ENCODE data around the gene TMEM100.

DNA sequence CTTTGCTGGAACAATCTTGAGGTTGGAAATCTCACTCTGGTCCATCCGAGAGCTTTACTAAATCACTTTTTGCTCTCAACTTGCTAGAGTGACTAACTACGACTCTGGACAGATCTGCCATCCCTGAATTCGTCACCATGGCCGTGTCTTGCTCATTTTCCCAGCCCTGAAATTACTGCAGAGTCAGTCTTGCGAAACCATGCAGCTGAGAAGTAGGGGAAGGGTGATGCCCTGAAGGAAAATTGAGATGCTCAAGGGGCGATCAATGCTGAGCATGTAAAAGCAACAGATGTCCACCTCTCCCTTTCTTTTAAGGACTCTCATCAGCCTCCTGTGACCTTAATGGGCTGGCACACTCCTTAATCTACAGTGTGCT lies 46.9 kb upstream of the TMEM100 start:
- TF ChIP-seq ZNF384 (IDR thresholded peaks at IDR 0.05) (no peak), FOXM1 (IDR thresholded peaks at IDR 0.05; ENCODE audit: borderline replicate concordance) (no peak), CTBP1 (IDR thresholded peaks at IDR 0.05; ENCODE audit: borderline replicate concordance) (no peak), TARDBP (IDR thresholded peaks at IDR 0.05) (no peak), HDGF (IDR thresholded peaks at IDR 0.05; ENCODE audit: borderline replicate concordance) (no peak), SUZ12 (IDR thresholded peaks at IDR 0.05) (no peak), SP1 (IDR thresholded peaks at IDR 0.05) (no peak), BHLHE40 (IDR thresholded peaks at IDR 0.05; ENCODE audit: borderline replicate concordance) (no peak), FOXK2 (IDR thresholded peaks at IDR 0.05) (no peak)

Measured in HEK293T (cell line).